ENCODE measurements around the gene ENO1. TPM values are rescaled to one million over a fixed set of nuclear protein-coding genes. Genes with fewer than 3 reads are reported as not detected.
"Not testable (repeated sequence)": the region's sequence is repeated elsewhere in the genome, so short reads cannot be mapped to it uniquely, and the experiment has no call there.

ENO1 gene
- total RNA-seq, 1 donor from 2014 or later: 1,383 TPM

GRCh38 chr1:8896775-8897174 lies 18.3 kb upstream of the ENO1 start:
- DNase-seq (ENCODE audit: low read depth in 2 of 2): not testable (repeated sequence)

- DNase-seq (ENCODE audit: low read depth in 2 of 2): no peak
Measured at GRCh38 chr1:8892026-8892425, 13.5 kb upstream of the ENO1 start.

- no peak for DNase-seq (ENCODE audit: low read depth in 2 of 2)
Measured at GRCh38 chr1:8891401-8891800, 12.9 kb upstream of the ENO1 start.

GRCh38 chr1:8889925-8890785 lies 11.7 kb upstream of the ENO1 start:
- peak in 1 of 2 donors; percentile 51 for DNase-seq (ENCODE audit: low read depth in 2 of 2)

- no peak for DNase-seq (ENCODE audit: low read depth in 2 of 2)
Measured at GRCh38 chr1:8889103-8889846, 10.8 kb upstream of the ENO1 start.

- no peak for DNase-seq (ENCODE audit: low read depth in 2 of 2)
Measured at GRCh38 chr1:8886589-8886988, 8.1 kb upstream of the ENO1 start.

GRCh38 chr1:8886031-8886524 lies 7.6 kb upstream of the ENO1 start:
- DNase-seq (ENCODE audit: low read depth in 2 of 2): not testable (repeated sequence)

- DNase-seq (ENCODE audit: low read depth in 2 of 2): not testable (repeated sequence)
Measured at GRCh38 chr1:8884105-8884504, 5.6 kb upstream of the ENO1 start.

- DNase-seq (ENCODE audit: low read depth in 2 of 2): no peak
Measured at GRCh38 chr1:8883491-8883890, 5.0 kb upstream of the ENO1 start.

- DNase-seq (ENCODE audit: low read depth in 2 of 2): peak in 1 of 2 donors; percentile 50
Measured at GRCh38 chr1:8879922-8880676, 1.6 kb upstream of the ENO1 start.

GRCh38 chr1:8879464-8879921 lies 1.0 kb upstream of the ENO1 start:
- no peak for DNase-seq (ENCODE audit: low read depth in 2 of 2)

- DNase-seq (ENCODE audit: low read depth in 2 of 2): peak; percentile 94 to 98
Measured at GRCh38 chr1:8878698-8879463, 395 bp upstream of the ENO1 start.

GRCh38 chr1:8876087-8876486 lies 2.4 kb downstream of the ENO1 start:
- no peak for DNase-seq (ENCODE audit: low read depth in 2 of 2)

GRCh38 chr1:8875216-8875861 lies 3.1 kb downstream of the ENO1 start:
- DNase-seq (ENCODE audit: low read depth in 2 of 2): peak in 1 of 2 donors; percentile 72

GRCh38 chr1:8874230-8875201 lies 4.0 kb downstream of the ENO1 start:
- no peak for DNase-seq (ENCODE audit: low read depth in 2 of 2)

GRCh38 chr1:8873506-8874229 lies 4.8 kb downstream of the ENO1 start:
- peak in 1 of 2 donors; percentile 97 for DNase-seq (ENCODE audit: low read depth in 2 of 2)

GRCh38 chr1:8873001-8873400 lies 5.5 kb downstream of the ENO1 start:
- no peak for DNase-seq (ENCODE audit: low read depth in 2 of 2)

- no peak for DNase-seq (ENCODE audit: low read depth in 2 of 2)
Measured at GRCh38 chr1:8871965-8872399, 6.5 kb downstream of the ENO1 start.
